ENCODE measurements around the gene APOE. TPM values are rescaled to one million over a fixed set of nuclear protein-coding genes. Genes with fewer than 3 reads are reported as not detected.

APOE gene
- total and polyA plus RNA-seq, 2 of the 13 experiments (the other 11 are each of a cell fraction or from before 2014, with no cell fraction given), result 1,328 to 1,470 TPM

- TF ChIP-seq ZHX2 (IDR thresholded peaks at IDR 0.05; ENCODE audit: low read depth) (no peak), ZHX2 (CRISPR knock-in tag; IDR thresholded peaks at IDR 0.05; ENCODE audit: borderline replicate concordance) (no peak), CREM (IDR thresholded peaks at IDR 0.05) (no peak), CREM (CRISPR knock-in tag; IDR thresholded peaks at IDR 0.05) (no peak), HMGXB4 (CRISPR knock-in tag; IDR thresholded peaks at IDR 0.05; ENCODE audit: borderline replicate concordance in 1 of 2, low read depth in 1 of 2) (peak in 1 of 2 experiments; percentile 19; a peak in 1 of 4 replicates), ZSCAN12 (CRISPR knock-in tag; IDR thresholded peaks at IDR 0.05) (no peak), ZNF350 (CRISPR knock-in tag; IDR thresholded peaks at IDR 0.05; ENCODE audit: borderline replicate concordance, low read depth) (no peak), TRIM22 (IDR thresholded peaks at IDR 0.05) (no peak), HNRNPK (IDR thresholded peaks at IDR 0.05; ENCODE audit: low read depth, low read length, poor library complexity, severe bottlenecking) (no peak), ATF4 (CRISPR knock-in tag; IDR thresholded peaks at IDR 0.05) (no peak), TEAD3 (CRISPR knock-in tag; optimal IDR thresholded peaks at IDR 0.05; ENCODE audit: borderline replicate concordance) (no peak), ZMYM2 (CRISPR knock-in tag; IDR thresholded peaks at IDR 0.05) (no peak), RARA (CRISPR knock-in tag; IDR thresholded peaks at IDR 0.05) (no peak), ZMAT3 (CRISPR knock-in tag; conservative IDR thresholded peaks at IDR 0.05) (no peak), EED (CRISPR knock-in tag; IDR thresholded peaks at IDR 0.05) (no peak), ZNF557 (CRISPR knock-in tag; IDR thresholded peaks at IDR 0.05) (no peak), SIN3A (IDR thresholded peaks at IDR 0.05; ENCODE audit: borderline replicate concordance, low read depth, low read length) (0 out of 2 replicates have a peak, but pooled peaks have one; percentile 19), RBM22 (optimal IDR thresholded peaks at IDR 0.05; ENCODE audit: low read length) (no peak), MAFG (CRISPR knock-in tag; IDR thresholded peaks at IDR 0.05) (no peak)
Measured at GRCh38 chr19:44955505-44956439, 50.2 kb downstream of the APOE start (continued).

Measured in HepG2 (cell line).